Psoas muscle (tissue), 8 donors: ENCODE data around the gene TNIK. TPM values are rescaled to one million over a fixed set of nuclear protein-coding genes. Genes with fewer than 3 reads are reported as not detected.
A peak's percentile ranks its signal among the peaks of the same experiment; 100 is the strongest.

Source experiments
- ATAC-seq, 4 donors: fragments of 200-7000 bp; cut with Tn5 transposase; one replicate each; pipeline ENCODE4 v1.9.1; 2020; ENCODE audit warnings: moderate library complexity in 3 of 4, mild to moderate bottlenecking in 2 of 4
- DNase-seq, 2 donors: peaks; one replicate each; pipeline ENCODE4 v3.0.0-alpha.2; 2020
- H3K27ac ChIP-seq: fragments of 200-600 bp; one replicate; pipeline ENCODE4 v1.8.0; 2022
- H3K27me3 ChIP-seq, 3 donors: fragments of 200-600 bp in 1 of 3; one replicate each; pipeline versions ENCODE4 v1.6.1 to v1.8.0; 2013 to 2022; ENCODE audit warnings: low read length in 2 of 3, mild to moderate bottlenecking in 2 of 3, moderate library complexity in 1 of 3; ENCODE audit not compliant: insufficient read depth in 3 of 3
- H3K36me3 ChIP-seq, 2 donors: fragments of 200-600 bp in 1 of 2; one replicate each; pipeline versions ENCODE4 v1.6.1 to v1.8.0; 2013 to 2022; ENCODE audit warnings: low read depth in 1 of 2, mild to moderate bottlenecking in 1 of 2, moderate library complexity in 1 of 2; ENCODE audit not compliant: insufficient read depth in 1 of 2
- H3K4me1 ChIP-seq: fragments of 200-600 bp; one replicate; pipeline ENCODE4 v1.8.0; 2022
- H3K4me3 ChIP-seq: fragments of 200-600 bp; one replicate; pipeline ENCODE4 v1.8.0; 2022; ENCODE audit warnings: mild to moderate bottlenecking
- H3K9me3 ChIP-seq: fragments of 200-600 bp; one replicate; pipeline ENCODE4 v1.8.0; 2022
- WGBS, 3 donors: extraction: QIAGEN DNeasy Blood & Tissue Kit; methylation state at CpG; one replicate each; pipeline versions ENCODE4 v1.1.6 to v1.1.7; 2013; 5-methylcytosine and 5-hydroxymethylcytosine counted together
- intact Hi-C, 2 donors: fragments of 100-400 bp; cut with DNase I; formaldehyde crosslinking; loops; one replicate each; pipeline versions ENCODE4 v1.11.0 to v1.14.2; 2022
- polyA plus RNA-seq, 3 donors: library from polyadenylated mRNA; stranded (reverse); fragments of 200-250 nt; gene quantifications; one replicate each; pipeline ENCODE4 v1.2.3, GENCODE V29; 2013
- total RNA-seq, 4 donors: library from RNA; stranded (reverse); fragmentation: NEBNext Ultra II Directional in 2 of 4; extraction: Animal tissue kit (Norgen Biotek cat#: 25700) in 2 of 4; gene quantifications; one replicate each; pipeline versions ENCODE4 v1.2.1 to v1.2.4, GENCODE V29; 2021 to 2023
- TF ChIP-seq, protein P1 (sequence below): fragments of 200-600 bp; IDR thresholded peaks from one replicate; pipeline ENCODE4 v1.8.0; 2022; ENCODE audit warnings: antibody characterized with exemption
- donor health status: healthy with polysubstance abuse.
- donor health status: DM: no; HTN: no; CAD: no; lungs with moderate emphysema.
- donor health status: Bipolar disorder and iron deficiency.
- donor health status: healthy.
- donor health status: DM: yes; HTN: yes; CAD: no.
- donor health status: DM: no; HTN: no; CAD: no.
- donor health status: DM: no; HTN: no; CAD: no.
- donor health status: DM: yes; HTN: yes; CAD: no.

TNIK gene
- total and polyA plus RNA-seq, 7 donors = 9.9 to 32.4 (median 12.5) TPM

DNA sequence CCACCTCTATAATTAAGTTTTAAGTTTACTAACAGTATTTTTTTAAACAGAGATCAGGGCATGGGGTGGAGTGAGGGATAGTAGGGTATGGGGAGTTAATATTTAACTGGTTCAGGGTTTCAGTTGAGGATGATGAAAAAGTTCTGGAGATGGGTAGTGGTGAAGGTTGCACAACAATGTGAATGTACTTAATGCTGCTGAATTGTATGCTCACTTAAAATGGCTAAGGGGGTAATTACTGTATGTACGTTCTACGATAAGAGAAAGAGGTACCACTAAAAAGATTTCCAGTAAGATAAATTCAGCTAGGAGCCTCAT lies 101.4 kb downstream of the TNIK start:
- ATAC-seq (no peak), DNase-seq (no peak)
- no peak overlapping the region for H3K27ac ChIP-seq
- 94 to 97% (median 96%) methylated on average over 2 of the region's 2 CpGs for WGBS, 3 donors
- H3K4me1 ChIP-seq = peaks cover 18% of the 10 kb centered on the region
- no peak overlapping the region for H3K4me3 ChIP-seq
- no peaks in the 10 kb centered on the region for H3K36me3 ChIP-seq
- TF ChIP-seq, protein P1, sequence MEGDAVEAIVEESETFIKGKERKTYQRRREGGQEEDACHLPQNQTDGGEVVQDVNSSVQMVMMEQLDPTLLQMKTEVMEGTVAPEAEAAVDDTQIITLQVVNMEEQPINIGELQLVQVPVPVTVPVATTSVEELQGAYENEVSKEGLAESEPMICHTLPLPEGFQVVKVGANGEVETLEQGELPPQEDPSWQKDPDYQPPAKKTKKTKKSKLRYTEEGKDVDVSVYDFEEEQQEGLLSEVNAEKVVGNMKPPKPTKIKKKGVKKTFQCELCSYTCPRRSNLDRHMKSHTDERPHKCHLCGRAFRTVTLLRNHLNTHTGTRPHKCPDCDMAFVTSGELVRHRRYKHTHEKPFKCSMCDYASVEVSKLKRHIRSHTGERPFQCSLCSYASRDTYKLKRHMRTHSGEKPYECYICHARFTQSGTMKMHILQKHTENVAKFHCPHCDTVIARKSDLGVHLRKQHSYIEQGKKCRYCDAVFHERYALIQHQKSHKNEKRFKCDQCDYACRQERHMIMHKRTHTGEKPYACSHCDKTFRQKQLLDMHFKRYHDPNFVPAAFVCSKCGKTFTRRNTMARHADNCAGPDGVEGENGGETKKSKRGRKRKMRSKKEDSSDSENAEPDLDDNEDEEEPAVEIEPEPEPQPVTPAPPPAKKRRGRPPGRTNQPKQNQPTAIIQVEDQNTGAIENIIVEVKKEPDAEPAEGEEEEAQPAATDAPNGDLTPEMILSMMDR = no peak
- H3K27me3 ChIP-seq = no peaks in the 10 kb centered on the region
- intact Hi-C loops = loop anchor here in 1 of 2 donors (10.0 kb wide), 1 partner anchor 56 kb away; no protein-coding TSS in a partner anchor
- H3K9me3 ChIP-seq = no peaks in the 10 kb centered on the region

DNA sequence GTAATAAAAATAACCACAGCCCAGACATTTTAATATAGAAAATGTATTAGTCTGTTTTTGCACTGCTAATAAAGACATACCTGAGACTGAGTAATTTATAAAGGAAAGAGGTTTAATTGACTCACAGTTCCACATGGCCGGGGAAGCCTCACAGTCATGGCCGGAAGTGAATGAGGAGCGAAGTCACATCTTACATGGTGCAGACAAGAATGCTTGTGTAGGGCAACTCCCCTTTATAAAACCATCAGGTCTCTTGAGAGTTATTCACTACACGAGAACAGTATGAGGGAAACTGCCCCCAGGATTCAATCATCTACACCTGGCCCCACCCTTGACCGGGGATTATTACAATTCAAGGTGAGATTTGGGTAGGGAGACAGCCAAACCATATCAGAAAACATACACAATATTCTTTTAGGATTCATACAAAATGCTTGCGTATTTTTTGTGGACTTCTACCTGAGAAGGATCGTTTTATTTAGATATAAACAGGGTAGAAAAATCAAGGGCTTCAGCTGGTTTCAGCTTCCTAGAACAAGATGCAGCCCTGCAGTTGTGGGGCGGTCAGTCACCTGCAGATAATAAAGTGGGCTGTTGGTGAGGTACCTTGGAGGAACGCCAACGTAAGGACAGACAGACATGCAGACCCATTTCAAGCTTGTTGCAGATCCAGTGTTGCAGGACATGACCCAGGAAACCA lies 101.9 kb downstream of the TNIK start:
- H3K27me3 ChIP-seq = no peaks in the 10 kb centered on the region
- H3K4me1 ChIP-seq = peaks cover 23% of the 10 kb centered on the region
- no peak overlapping the region for H3K4me3 ChIP-seq
- no peak overlapping the region for H3K27ac ChIP-seq
- DNase-seq (no peak), ATAC-seq (no peak)
- 71 to 84% (median 82%) methylated on average over 10 of the region's 10 CpGs for WGBS, 3 donors
- no peaks in the 10 kb centered on the region for H3K36me3 ChIP-seq
- intact Hi-C loops = loop anchor here in 1 of 2 donors (10.0 kb wide), 1 partner anchor 56 kb away; no protein-coding TSS in a partner anchor
- H3K9me3 ChIP-seq = no peaks in the 10 kb centered on the region
- TF ChIP-seq, protein P1 = no peak

DNA sequence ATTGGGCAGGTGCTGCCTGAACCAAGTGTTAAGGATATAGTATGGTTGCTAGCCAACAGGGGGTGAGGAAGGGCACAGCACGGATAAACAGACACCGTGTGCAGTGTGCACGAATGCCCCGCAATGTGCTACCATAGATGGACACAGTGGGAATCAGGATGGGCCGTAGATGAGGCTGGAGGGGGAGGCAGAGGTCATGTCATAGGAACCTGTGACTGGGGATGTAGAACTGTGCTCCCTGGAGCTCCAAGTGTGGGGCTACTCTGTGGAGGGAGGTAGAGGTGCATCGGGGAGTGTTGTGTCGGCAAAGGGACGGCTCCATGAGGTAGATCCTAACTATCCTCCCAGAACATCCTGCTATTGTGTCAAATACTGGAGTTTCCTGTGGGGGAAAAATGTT lies 102.5 kb downstream of the TNIK start:
- intact Hi-C loops = loop anchor here in 1 of 2 donors (10.0 kb wide), 1 partner anchor 57 kb away; no protein-coding TSS in a partner anchor
- H3K4me3 ChIP-seq = no peak overlapping the region
- peak in 2 of 4 donors; percentile 10 to 19 for ATAC-seq
- H3K4me1 ChIP-seq = peaks cover 25% of the 10 kb centered on the region
- no peak for DNase-seq
- no peaks in the 10 kb centered on the region for H3K36me3 ChIP-seq
- 70 to 78% (median 75%) methylated on average over 8 of the region's 8 CpGs for WGBS, 3 donors
- H3K27me3 ChIP-seq = no peaks in the 10 kb centered on the region
- TF ChIP-seq, protein P1 = no peak
- no peak overlapping the region for H3K27ac ChIP-seq
- H3K9me3 ChIP-seq = no peaks in the 10 kb centered on the region

DNA sequence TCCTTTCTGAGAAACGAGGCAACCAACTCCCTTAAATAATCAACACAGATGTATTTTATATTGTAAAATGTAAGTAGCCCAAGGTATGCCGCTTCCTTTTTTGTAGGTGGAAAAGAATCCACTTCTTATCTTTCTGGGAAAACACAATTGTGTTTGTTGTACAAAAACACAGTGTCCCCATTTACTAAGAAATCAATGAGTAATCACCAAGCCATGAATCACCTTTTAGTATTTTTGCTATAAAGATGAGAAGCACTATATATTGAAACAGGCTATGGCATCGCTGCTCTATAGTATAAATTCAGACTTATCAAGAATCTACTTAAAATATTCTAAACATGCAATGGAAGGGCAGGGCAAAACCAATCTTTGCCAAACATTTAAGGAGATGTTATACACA lies 104.0 kb downstream of the TNIK start:
- H3K27ac ChIP-seq = no peak overlapping the region
- TF ChIP-seq, protein P1 = no peak
- ATAC-seq = no peak
- DNase-seq = no peak
- WGBS, 3 donors = 86 to 89% (median 88%) methylated on average over 3 of the region's 3 CpGs
- H3K27me3 ChIP-seq = no peaks in the 10 kb centered on the region
- no peaks in the 10 kb centered on the region for H3K9me3 ChIP-seq
- peaks cover 31% of the 10 kb centered on the region for H3K4me1 ChIP-seq
- no peak overlapping the region for H3K4me3 ChIP-seq
- intact Hi-C loops = loop anchor here in 1 of 2 donors (10.0 kb wide), 1 partner anchor 59 kb away; no protein-coding TSS in a partner anchor
- no peaks in the 10 kb centered on the region for H3K36me3 ChIP-seq
